ENCODE measurements around the gene KRIT1.
"Not testable (repeated sequence)": the region's sequence is repeated elsewhere in the genome, so short reads cannot be mapped to it uniquely, and the experiment has no call there.

Gene KRIT1

GRCh38 chr7:92245487-92246359 is at the start of gene KRIT1, which contains the start of gene ANKIB1:
TSS of gene KRIT1 (minus strand) at chr7:92245914. CDS start at chr7:92242135, 3,779 bp downstream.
TSS of gene ANKIB1 (plus strand) at chr7:92245974. CDS start at chr7:92294979, 49,005 bp downstream.
- DNase-seq (ENCODE audit: low read depth in 2 of 2, low spot score in 1 of 2), result peak; percentile 74 to 78

GRCh38 chr7:92295391-92295790 is 49.7 kb upstream of the KRIT1 start:
- no peak for DNase-seq (ENCODE audit: low read depth in 2 of 2, low spot score in 1 of 2)

- no peak for DNase-seq (ENCODE audit: low read depth in 2 of 2, low spot score in 1 of 2)
Observed at GRCh38 chr7:92293896-92294590, 48.3 kb upstream of the KRIT1 start.

GRCh38 chr7:92292981-92293380 is 47.3 kb upstream of the KRIT1 start:
- DNase-seq (ENCODE audit: low read depth in 2 of 2, low spot score in 1 of 2), result no peak

- no peak for DNase-seq (ENCODE audit: low read depth in 2 of 2, low spot score in 1 of 2)
Observed at GRCh38 chr7:92289321-92289720, 43.6 kb upstream of the KRIT1 start.

- DNase-seq (ENCODE audit: low read depth in 2 of 2, low spot score in 1 of 2), result no peak
Observed at GRCh38 chr7:92282930-92283329, 37.2 kb upstream of the KRIT1 start.

- DNase-seq (ENCODE audit: low read depth in 2 of 2, low spot score in 1 of 2), result no peak
Observed at GRCh38 chr7:92282221-92282814, 36.6 kb upstream of the KRIT1 start.

- no peak for DNase-seq (ENCODE audit: low read depth in 2 of 2, low spot score in 1 of 2)
Observed at GRCh38 chr7:92281031-92281430, 35.3 kb upstream of the KRIT1 start.

GRCh38 chr7:92279396-92280031 is 33.8 kb upstream of the KRIT1 start:
- no peak for DNase-seq (ENCODE audit: low read depth in 2 of 2, low spot score in 1 of 2)

- DNase-seq (ENCODE audit: low read depth in 2 of 2, low spot score in 1 of 2), result no peak
Observed at GRCh38 chr7:92276460-92276864, 30.7 kb upstream of the KRIT1 start.

- DNase-seq (ENCODE audit: low read depth in 2 of 2, low spot score in 1 of 2), result no peak
Observed at GRCh38 chr7:92275327-92275726, 29.6 kb upstream of the KRIT1 start.

GRCh38 chr7:92268921-92269320 is 23.2 kb upstream of the KRIT1 start:
- DNase-seq (ENCODE audit: low read depth in 2 of 2, low spot score in 1 of 2), result no peak

GRCh38 chr7:92266415-92267241 is 20.9 kb upstream of the KRIT1 start:
- DNase-seq (ENCODE audit: low read depth in 2 of 2, low spot score in 1 of 2), result no peak

GRCh38 chr7:92260248-92260781 is 14.6 kb upstream of the KRIT1 start:
- no peak for DNase-seq (ENCODE audit: low read depth in 2 of 2, low spot score in 1 of 2)

- DNase-seq (ENCODE audit: low read depth in 2 of 2, low spot score in 1 of 2), result no peak
Observed at GRCh38 chr7:92259610-92260247, 14.0 kb upstream of the KRIT1 start.

GRCh38 chr7:92259062-92259461 is 13.3 kb upstream of the KRIT1 start:
- DNase-seq (ENCODE audit: low read depth in 2 of 2, low spot score in 1 of 2), result no peak

GRCh38 chr7:92255308-92255707 is 9.6 kb upstream of the KRIT1 start:
- no peak for DNase-seq (ENCODE audit: low read depth in 2 of 2, low spot score in 1 of 2)

- not testable (repeated sequence) for DNase-seq (ENCODE audit: low read depth in 2 of 2, low spot score in 1 of 2)
Observed at GRCh38 chr7:92254800-92255199, 9.1 kb upstream of the KRIT1 start.

- no peak for DNase-seq (ENCODE audit: low read depth in 2 of 2, low spot score in 1 of 2)
Observed at GRCh38 chr7:92253251-92253650, 7.5 kb upstream of the KRIT1 start.

- no peak for DNase-seq (ENCODE audit: low read depth in 2 of 2, low spot score in 1 of 2)
Observed at GRCh38 chr7:92251181-92251580, 5.5 kb upstream of the KRIT1 start.
